Measurements from ENCODE around the gene MFRP. TPM values are rescaled to one million over a fixed set of nuclear protein-coding genes. Genes with fewer than 3 reads are reported as not detected.
A peak's percentile ranks its signal among the peaks of the same experiment; 100 is the strongest.

MFRP gene
- total and polyA plus RNA-seq, 2 donors (not counting 1 experiment from before 2014, with no cell fraction given): not detected

GRCh38 chr11:119307219-119307618 lies 39.3 kb downstream of the MFRP start:
- no peak overlapping the region for H2AFZ ChIP-seq (ENCODE audit: low read length)
- no peak overlapping the region for H3K4me3 ChIP-seq (replicated peaks in 1 of 4; ENCODE audit: control extremely low read depth in 1 of 4, insufficient read depth in 1 of 4, low read depth in 3 of 4, low read length in 4 of 4)
- peak in 1 of 2 donors; percentile 11 for DNase-seq (ENCODE audit: low read depth in 2 of 2)
- no peaks in the 10 kb centered on the region for H4K20me1 ChIP-seq (ENCODE audit: control insufficient read depth, extremely low read depth, insufficient read depth, low read length)
- H3K4me2 ChIP-seq (ENCODE audit: extremely low read depth, insufficient read depth, low read length): no peak overlapping the region
- H3K36me3 ChIP-seq (ENCODE audit: control insufficient read depth, insufficient read depth, low read length): peaks cover 8% of the 10 kb centered on the region
- no peaks in the 10 kb centered on the region for H3K27me3 ChIP-seq (ENCODE audit: control insufficient read depth, insufficient read depth, low read length)
- H3K4me1 ChIP-seq (ENCODE audit: control insufficient read depth, extremely low read depth, insufficient read depth, low read length): peaks cover 5% of the 10 kb centered on the region
- H3K79me2 ChIP-seq (ENCODE audit: control insufficient read depth, insufficient read depth, low read length): no peaks in the 10 kb centered on the region
- no peak for TF ChIP-seq EZH2 (IDR thresholded peaks at IDR 0.05; ENCODE audit: low read length, missing control alignments)
- TF ChIP-seq CTCF (conservative IDR thresholded peaks at IDR 0.05 in 1 of 2, IDR thresholded peaks at IDR 0.05 in 1 of 2; ENCODE audit: low read depth in 1 of 2, low read length in 2 of 2): peak in 1 of 2 donors; percentile 18
- H3K9ac ChIP-seq (ENCODE audit: insufficient read depth, low read length): no peak overlapping the region
- H3K9me3 ChIP-seq (ENCODE audit: control insufficient read depth, insufficient read depth, low read depth, low read length): no peaks in the 10 kb centered on the region
- no peak overlapping the region for H3K27ac ChIP-seq (ENCODE audit: insufficient read depth, low read length)

DNA sequence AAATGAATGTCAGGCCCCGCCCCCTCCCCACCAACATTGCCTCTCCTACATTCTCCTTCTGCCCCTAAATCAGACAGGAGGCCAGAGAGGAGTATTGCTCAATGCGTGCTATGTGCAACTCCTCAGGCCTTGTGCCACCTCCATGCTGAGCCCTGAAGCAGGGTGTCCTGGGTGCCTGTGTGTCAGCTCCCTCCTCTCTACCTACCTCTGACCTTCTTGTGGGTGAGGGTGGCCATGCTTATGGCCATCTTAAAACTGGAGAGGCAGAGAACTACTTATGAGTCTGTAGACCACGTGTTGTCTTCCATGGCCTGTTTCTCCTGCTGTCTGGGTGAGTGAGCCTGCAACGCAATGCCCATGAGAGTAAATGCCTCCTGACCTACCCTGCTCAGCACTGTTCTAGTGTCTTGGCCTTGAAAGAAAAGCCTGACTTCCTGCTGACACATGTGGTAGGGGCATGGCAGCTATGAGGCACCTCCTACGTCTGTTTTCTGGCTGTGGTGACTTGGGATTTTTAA lies 40.1 kb downstream of the MFRP start:
- peak; percentile 15 to 27 for DNase-seq (ENCODE audit: low read depth in 2 of 2)
- no peak overlapping the region for H2AFZ ChIP-seq (ENCODE audit: low read length)
- H3K79me2 ChIP-seq (ENCODE audit: control insufficient read depth, insufficient read depth, low read length): no peaks in the 10 kb centered on the region
- H3K9me3 ChIP-seq (ENCODE audit: control insufficient read depth, insufficient read depth, low read depth, low read length): no peaks in the 10 kb centered on the region
- no peaks in the 10 kb centered on the region for H3K27me3 ChIP-seq (ENCODE audit: control insufficient read depth, insufficient read depth, low read length)
- H3K4me3 ChIP-seq (replicated peaks in 1 of 4; ENCODE audit: control extremely low read depth in 1 of 4, insufficient read depth in 1 of 4, low read depth in 3 of 4, low read length in 4 of 4): no peak overlapping the region
- H3K36me3 ChIP-seq (ENCODE audit: control insufficient read depth, insufficient read depth, low read length): peaks cover 8% of the 10 kb centered on the region
- H4K20me1 ChIP-seq (ENCODE audit: control insufficient read depth, extremely low read depth, insufficient read depth, low read length): no peaks in the 10 kb centered on the region
- H3K4me1 ChIP-seq (ENCODE audit: control insufficient read depth, extremely low read depth, insufficient read depth, low read length): peaks cover 5% of the 10 kb centered on the region
- H3K9ac ChIP-seq (ENCODE audit: insufficient read depth, low read length): no peak overlapping the region
- peak overlapping the region; percentile 29 for H3K27ac ChIP-seq (ENCODE audit: insufficient read depth, low read length)
- H3K4me2 ChIP-seq (ENCODE audit: extremely low read depth, insufficient read depth, low read length): no peak overlapping the region
- no peak for TF ChIP-seq EZH2 (IDR thresholded peaks at IDR 0.05; ENCODE audit: low read length, missing control alignments)
- TF ChIP-seq CTCF (conservative IDR thresholded peaks at IDR 0.05 in 1 of 2, IDR thresholded peaks at IDR 0.05 in 1 of 2; ENCODE audit: low read depth in 1 of 2, low read length in 2 of 2): no peak

DNA sequence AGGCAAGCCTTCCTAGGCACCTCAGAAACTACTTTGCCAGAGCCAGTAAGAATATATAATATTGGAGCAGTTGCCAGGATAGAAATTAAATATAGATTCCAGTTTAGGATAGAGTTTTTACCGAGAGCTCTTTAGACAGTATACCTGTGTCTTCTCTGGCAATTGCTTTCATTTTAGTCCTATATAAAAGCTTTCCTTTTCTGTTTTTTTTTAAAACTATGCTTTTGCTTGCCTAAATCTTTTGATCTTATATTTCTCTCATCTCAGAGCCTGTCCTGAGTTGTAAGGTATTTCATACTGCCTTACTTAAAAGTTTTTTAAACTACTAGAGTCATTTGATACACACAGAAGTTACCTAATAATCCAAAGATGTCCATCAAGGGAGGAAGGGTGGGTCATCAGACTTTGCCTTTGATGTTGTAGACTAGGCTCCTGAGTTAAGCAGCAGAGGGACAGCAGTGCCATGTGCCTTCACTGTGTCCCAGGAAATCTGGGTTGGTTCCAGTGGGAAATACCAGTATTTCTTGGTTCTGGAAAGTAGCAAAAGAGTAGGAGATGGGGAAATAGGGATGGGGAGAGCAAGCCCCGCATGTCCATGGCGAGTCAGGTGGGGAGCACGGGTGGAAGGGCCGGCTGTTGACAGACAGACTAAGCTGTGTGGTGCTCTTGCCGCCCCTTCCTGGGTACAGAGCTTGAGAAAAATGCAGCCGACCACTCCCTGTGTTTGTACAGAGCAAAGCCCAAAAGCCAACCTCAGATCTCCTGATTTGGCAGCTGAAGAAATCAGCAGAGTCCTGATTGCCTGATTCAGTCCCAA lies 40.7 kb downstream of the MFRP start:
- no peak overlapping the region for H3K27ac ChIP-seq (ENCODE audit: insufficient read depth, low read length)
- no peaks in the 10 kb centered on the region for H3K79me2 ChIP-seq (ENCODE audit: control insufficient read depth, insufficient read depth, low read length)
- no peaks in the 10 kb centered on the region for H4K20me1 ChIP-seq (ENCODE audit: control insufficient read depth, extremely low read depth, insufficient read depth, low read length)
- H3K4me1 ChIP-seq (ENCODE audit: control insufficient read depth, extremely low read depth, insufficient read depth, low read length): peaks cover 5% of the 10 kb centered on the region
- peaks cover 7% of the 10 kb centered on the region for H3K36me3 ChIP-seq (ENCODE audit: control insufficient read depth, insufficient read depth, low read length)
- TF ChIP-seq EZH2 (IDR thresholded peaks at IDR 0.05; ENCODE audit: low read length, missing control alignments): no peak
- no peak for DNase-seq (ENCODE audit: low read depth in 2 of 2)
- no peak overlapping the region for H3K4me2 ChIP-seq (ENCODE audit: extremely low read depth, insufficient read depth, low read length)
- H3K9me3 ChIP-seq (ENCODE audit: control insufficient read depth, insufficient read depth, low read depth, low read length): no peaks in the 10 kb centered on the region
- H3K9ac ChIP-seq (ENCODE audit: insufficient read depth, low read length): no peak overlapping the region
- no peaks in the 10 kb centered on the region for H3K27me3 ChIP-seq (ENCODE audit: control insufficient read depth, insufficient read depth, low read length)
- H3K4me3 ChIP-seq (replicated peaks in 1 of 4; ENCODE audit: control extremely low read depth in 1 of 4, insufficient read depth in 1 of 4, low read depth in 3 of 4, low read length in 4 of 4): no peak overlapping the region
- H2AFZ ChIP-seq (ENCODE audit: low read length): no peak overlapping the region
